Natural killer cell treated with Interleukin-12 subunit alpha and Interleukin-12 subunit beta and Interleukin-15 and Interleukin-18, amount 100 ng/mL, for 72 hours (primary cell): Measurements from ENCODE around the gene RPS14. TPM values are rescaled to one million over a fixed set of nuclear protein-coding genes. Genes with fewer than 3 reads are reported as not detected.
A peak's percentile ranks its signal among the peaks of the same experiment; 100 is the strongest.

Experiments used
- ATAC-seq, 2 donors: fragments of 150-1000 bp; cut with Tn5 transposase in 1 of 2; sonication (Bioruptor Pico), chemical (Tn5 transposase) in 1 of 2; 2 replicates each; pipeline ENCODE4 v1.10.0; 2021
- DNase-seq: peaks from one replicate; pipeline ENCODE4 v3.0.0; 2022; ENCODE audit warnings: low spot score
- H3K27ac Mint-ChIP-seq, 2 donors: 1 replicate in 1 of 2; 2 replicates in 1 of 2; pipeline ENCODE4 v1.8.0; 2022; ENCODE audit warnings: mixed read lengths in 2 of 2, mild to moderate bottlenecking in 1 of 2, moderate library complexity in 1 of 2
- H3K27me3 Mint-ChIP-seq, 2 donors: 1 replicate in 1 of 2; 2 replicates in 1 of 2; pipeline ENCODE4 v1.8.0; 2022; ENCODE audit warnings: mixed read lengths in 2 of 2
- H3K36me3 Mint-ChIP-seq: one replicate; pipeline ENCODE4 v1.8.0; 2022; ENCODE audit warnings: mixed read lengths
- H3K4me1 Mint-ChIP-seq, 2 donors: 1 replicate in 1 of 2; 2 replicates in 1 of 2; pipeline ENCODE4 v1.8.0; 2022; ENCODE audit warnings: low read depth in 2 of 2, mixed read lengths in 2 of 2, mild to moderate bottlenecking in 1 of 2
- H3K4me3 Mint-ChIP-seq: one replicate; pipeline ENCODE4 v1.8.0; 2022; ENCODE audit warnings: mixed read lengths
- H3K9me3 Mint-ChIP-seq: 2 replicates; pipeline ENCODE4 v1.8.0; 2022; ENCODE audit warnings: mixed read lengths
- total RNA-seq, 2 donors: library from RNA; stranded (reverse); gene quantifications; one replicate each; pipeline ENCODE4 v1.2.3, GENCODE V29; 2022

Gene RPS14
- total RNA-seq, 2 donors from 2014 or later, result 1,429 to 1,580 TPM

GRCh38 chr5:150446583-150446982, 3.0 kb downstream of the RPS14 start:
- ATAC-seq (no peak), DNase-seq (no peak)
- Mint-ChIP-seq H3K27ac (peak overlapping the region; percentile 63 to 79), H3K27me3 (no peaks in the 10 kb centered on the region), H3K4me3 (peak overlapping the region; percentile 91), H3K36me3 (peaks cover 41% of the 10 kb centered on the region), H3K9me3 (no peaks in the 10 kb centered on the region), H3K4me1 (peaks cover 24 to 39% of the 10 kb centered on the region in 2 donors)

GRCh38 chr5:150446088-150446487, 3.5 kb downstream of the RPS14 start:
- DNase-seq, result no peak
- peak overlapping the region; percentile 91 for H3K4me3 Mint-ChIP-seq
- H3K4me1 Mint-ChIP-seq, result peaks cover 24 to 41% of the 10 kb centered on the region in 2 donors
- no peaks in the 10 kb centered on the region for H3K27me3 Mint-ChIP-seq
- H3K27ac Mint-ChIP-seq, result peak overlapping the region; percentile 63 to 79
- H3K9me3 Mint-ChIP-seq, result no peaks in the 10 kb centered on the region
- H3K36me3 Mint-ChIP-seq, result peaks cover 41% of the 10 kb centered on the region
- ATAC-seq, result no peak

GRCh38 chr5:150444770-150445169, 4.8 kb downstream of the RPS14 start:
- Mint-ChIP-seq H3K27ac (peak overlapping the region in 1 of 2 donors; percentile 63), H3K27me3 (no peaks in the 10 kb centered on the region), H3K4me1 (peaks cover 28 to 41% of the 10 kb centered on the region in 2 donors), H3K9me3 (no peaks in the 10 kb centered on the region), H3K4me3 (no peak overlapping the region), H3K36me3 (peaks cover 41% of the 10 kb centered on the region)
- no peak for DNase-seq
- no peak for ATAC-seq

GRCh38 chr5:150443242-150444075, 6.1 kb downstream of the RPS14 start:
- Mint-ChIP-seq H3K9me3 (no peaks in the 10 kb centered on the region), H3K27ac (no peak overlapping the region), H3K27me3 (no peaks in the 10 kb centered on the region), H3K36me3 (peaks cover 35% of the 10 kb centered on the region), H3K4me3 (no peak overlapping the region), H3K4me1 (peaks cover 23 to 35% of the 10 kb centered on the region in 2 donors)
- no peak for DNase-seq
- no peak for ATAC-seq

- Mint-ChIP-seq H3K27me3 (no peaks in the 10 kb centered on the region), H3K4me3 (no peak overlapping the region), H3K9me3 (no peaks in the 10 kb centered on the region), H3K27ac (no peak overlapping the region), H3K4me1 (peaks cover 15 to 27% of the 10 kb centered on the region in 2 donors), H3K36me3 (peaks cover 27% of the 10 kb centered on the region)
- no peak for DNase-seq
- no peak for ATAC-seq
These were observed 6.8 kb downstream of the RPS14 start for GRCh38 chr5:150442699-150443080.

GRCh38 chr5:150441813-150442698, 7.5 kb downstream of the RPS14 start:
- ATAC-seq, result peak; percentile 3 to 44
- peaks cover 11 to 20% of the 10 kb centered on the region in 2 donors for H3K4me1 Mint-ChIP-seq
- H3K36me3 Mint-ChIP-seq, result peaks cover 21% of the 10 kb centered on the region

GRCh38 chr5:150440948-150441812, 8.4 kb downstream of the RPS14 start:
- ATAC-seq (no peak), DNase-seq (no peak)
- no peaks in the 10 kb centered on the region for H3K27me3 Mint-ChIP-seq
- peaks cover 8 to 16% of the 10 kb centered on the region in 2 donors for H3K4me1 Mint-ChIP-seq
- H3K27ac Mint-ChIP-seq, result no peak overlapping the region
- peak overlapping the region; percentile 41 for H3K4me3 Mint-ChIP-seq
- peaks cover 16% of the 10 kb centered on the region for H3K36me3 Mint-ChIP-seq
- no peaks in the 10 kb centered on the region for H3K9me3 Mint-ChIP-seq

More at GRCh38 chr5:150441813-150442698, 7.5 kb downstream of the RPS14 start:
- H3K9me3 Mint-ChIP-seq, result no peaks in the 10 kb centered on the region
- no peak for DNase-seq
- H3K4me3 Mint-ChIP-seq, result peak overlapping the region; percentile 41
- H3K27me3 Mint-ChIP-seq, result no peaks in the 10 kb centered on the region
- no peak overlapping the region for H3K27ac Mint-ChIP-seq

GRCh38 chr5:150438873-150439546, 10.5 kb downstream of the RPS14 start:
- no peaks in the 10 kb centered on the region for H3K9me3 Mint-ChIP-seq
- no peak overlapping the region for H3K27ac Mint-ChIP-seq
- peaks cover 9% of the 10 kb centered on the region for H3K36me3 Mint-ChIP-seq
- no peak overlapping the region for H3K4me3 Mint-ChIP-seq
- H3K27me3 Mint-ChIP-seq, result no peaks in the 10 kb centered on the region
- peaks cover 12 to 16% of the 10 kb centered on the region in 2 donors for H3K4me1 Mint-ChIP-seq
- DNase-seq (no peak), ATAC-seq (peak in 1 of 2 donors; percentile 59)

- peaks cover 8 to 12% of the 10 kb centered on the region in 2 donors for H3K4me1 Mint-ChIP-seq
- H3K36me3 Mint-ChIP-seq, result no peaks in the 10 kb centered on the region
- peak overlapping the region; percentile 10 to 36 for H3K27ac Mint-ChIP-seq
- DNase-seq, result peak; percentile 89
- ATAC-seq, result peak; percentile 88 to 95
- H3K4me3 Mint-ChIP-seq, result peak overlapping the region; percentile 28
- no peaks in the 10 kb centered on the region for H3K9me3 Mint-ChIP-seq
- no peaks in the 10 kb centered on the region for H3K27me3 Mint-ChIP-seq
These were observed 13.3 kb downstream of the RPS14 start for GRCh38 chr5:150436141-150436680.

- H3K9me3 Mint-ChIP-seq, result no peaks in the 10 kb centered on the region
- no peak overlapping the region for H3K4me3 Mint-ChIP-seq
- peaks cover 8% of the 10 kb centered on the region in 2 donors for H3K4me1 Mint-ChIP-seq
- no peak for ATAC-seq
- H3K27ac Mint-ChIP-seq, result no peak overlapping the region
- no peaks in the 10 kb centered on the region for H3K27me3 Mint-ChIP-seq
- DNase-seq, result no peak
- H3K36me3 Mint-ChIP-seq, result no peaks in the 10 kb centered on the region
These were observed 15.1 kb downstream of the RPS14 start for GRCh38 chr5:150434464-150434863.

- Mint-ChIP-seq H3K4me3 (no peak overlapping the region), H3K36me3 (no peaks in the 10 kb centered on the region), H3K27ac (no peak overlapping the region), H3K4me1 (peaks cover 8% of the 10 kb centered on the region in 2 donors), H3K9me3 (no peaks in the 10 kb centered on the region), H3K27me3 (no peaks in the 10 kb centered on the region)
- ATAC-seq (no peak), DNase-seq (no peak)
These were observed 18.0 kb downstream of the RPS14 start for GRCh38 chr5:150431574-150431973.

GRCh38 chr5:150431048-150431447, 18.5 kb downstream of the RPS14 start:
- DNase-seq (no peak), ATAC-seq (no peak)
- H3K4me1 Mint-ChIP-seq, result peaks cover 4% of the 10 kb centered on the region in 2 donors
- H3K9me3 Mint-ChIP-seq, result no peaks in the 10 kb centered on the region
- H3K36me3 Mint-ChIP-seq, result no peaks in the 10 kb centered on the region
- no peaks in the 10 kb centered on the region for H3K27me3 Mint-ChIP-seq
- H3K27ac Mint-ChIP-seq, result no peak overlapping the region
- no peak overlapping the region for H3K4me3 Mint-ChIP-seq
